HUES64 (cell line): Measurements from ENCODE around the gene PGLYRP4.

ENCODE experiments used
- H3K27ac ChIP-seq: 2 replicates; pipeline ENCODE4 v1.7.0; 2013; ENCODE audit warnings: low read depth, low read length, inconsistent platforms
- H3K27me3 ChIP-seq: 2 replicates; pipeline ENCODE4 v1.6.1; 2013; ENCODE audit warnings: mild to moderate bottlenecking, low read length; ENCODE audit not compliant: insufficient read depth
- H3K36me3 ChIP-seq: 2 replicates; pipeline ENCODE4 v1.6.1; 2013; ENCODE audit warnings: mild to moderate bottlenecking, low read length; ENCODE audit not compliant: insufficient read depth
- H3K4me1 ChIP-seq: 2 replicates; pipeline ENCODE4 v1.6.1; 2013; ENCODE audit warnings: mild to moderate bottlenecking, low read length, moderate library complexity; ENCODE audit not compliant: insufficient read depth
- H3K4me3 ChIP-seq: 2 replicates; pipeline ENCODE4 v1.5.1; 2013; ENCODE audit warnings: mild to moderate bottlenecking, low read length, moderate library complexity
- H3K9ac ChIP-seq: 2 replicates; pipeline ENCODE4 v1.6.1; 2013; ENCODE audit warnings: mild to moderate bottlenecking, low read depth, low read length
- H3K9me3 ChIP-seq: 2 replicates; pipeline ENCODE4 v1.6.1; 2013; ENCODE audit warnings: low read depth, low read length; ENCODE audit not compliant: insufficient read depth
- WGBS: fragments of 150-250, 120-280 bp; methylation state at CpG from one replicate; pipeline ENCODE4 v1.1.7; 2013; ENCODE audit warnings: missing lambda C conversion rate; 5-methylcytosine and 5-hydroxymethylcytosine counted together

PGLYRP4 gene

GRCh38 chr1:153362187-153362775 lies 13.6 kb upstream of the PGLYRP4 start:
- no peaks in the 10 kb centered on the region for H3K9me3 ChIP-seq
- 91% methylated on average over 3 of the region's 3 CpGs for WGBS
- H3K9ac ChIP-seq: no peak overlapping the region
- H3K36me3 ChIP-seq: no peaks in the 10 kb centered on the region
- no peak overlapping the region for H3K27ac ChIP-seq
- H3K27me3 ChIP-seq: no peaks in the 10 kb centered on the region
- no peaks in the 10 kb centered on the region for H3K4me1 ChIP-seq
- no peak overlapping the region for H3K4me3 ChIP-seq

GRCh38 chr1:153361480-153362109 lies 13.0 kb upstream of the PGLYRP4 start:
- Histone ChIP-seq H3K9me3 (no peaks in the 10 kb centered on the region), H3K27me3 (no peaks in the 10 kb centered on the region), H3K4me1 (no peaks in the 10 kb centered on the region), H3K9ac (no peak overlapping the region), H3K27ac (no peak overlapping the region), H3K36me3 (no peaks in the 10 kb centered on the region), H3K4me3 (no peak overlapping the region)
- WGBS: 87% methylated on average over 4 of the region's 4 CpGs

GRCh38 chr1:153360592-153361479 lies 12.2 kb upstream of the PGLYRP4 start:
- H3K36me3 ChIP-seq: no peaks in the 10 kb centered on the region
- H3K27me3 ChIP-seq: no peaks in the 10 kb centered on the region
- H3K9me3 ChIP-seq: no peaks in the 10 kb centered on the region
- H3K4me1 ChIP-seq: no peaks in the 10 kb centered on the region
- 92% methylated on average over 11 of the region's 11 CpGs for WGBS
- H3K27ac ChIP-seq: no peak overlapping the region
- H3K9ac ChIP-seq: no peak overlapping the region
- H3K4me3 ChIP-seq: no peak overlapping the region

- Histone ChIP-seq H3K4me3 (no peak overlapping the region), H3K9ac (no peak overlapping the region), H3K27ac (no peak overlapping the region), H3K27me3 (no peaks in the 10 kb centered on the region), H3K9me3 (no peaks in the 10 kb centered on the region), H3K36me3 (no peaks in the 10 kb centered on the region), H3K4me1 (no peaks in the 10 kb centered on the region)
- WGBS: 100% methylated on average over 2 of the region's 2 CpGs
Observed at GRCh38 chr1:153360190-153360589, 11.5 kb upstream of the PGLYRP4 start.

- WGBS: 91% methylated on average over 4 of the region's 6 CpGs
- Histone ChIP-seq H3K27me3 (no peaks in the 10 kb centered on the region), H3K27ac (no peak overlapping the region), H3K9me3 (no peaks in the 10 kb centered on the region), H3K4me3 (no peak overlapping the region), H3K36me3 (no peaks in the 10 kb centered on the region), H3K9ac (no peak overlapping the region), H3K4me1 (no peaks in the 10 kb centered on the region)
Observed at GRCh38 chr1:153359241-153359640, 10.6 kb upstream of the PGLYRP4 start.

GRCh38 chr1:153358691-153358975 lies 10.0 kb upstream of the PGLYRP4 start:
- H3K27ac ChIP-seq: no peak overlapping the region
- no peak overlapping the region for H3K9ac ChIP-seq
- H3K36me3 ChIP-seq: no peaks in the 10 kb centered on the region
- 92% methylated on average over 3 of the region's 3 CpGs for WGBS
- H3K4me3 ChIP-seq: no peak overlapping the region
- no peaks in the 10 kb centered on the region for H3K9me3 ChIP-seq
- H3K27me3 ChIP-seq: no peaks in the 10 kb centered on the region
- H3K4me1 ChIP-seq: no peaks in the 10 kb centered on the region

GRCh38 chr1:153357853-153358690 lies 9.4 kb upstream of the PGLYRP4 start, which contains the start of gene S100A9:
Gene S100A9 (plus strand): TSS chr1:153357854. CDS start chr1:153358284, 430 bp downstream.
- WGBS: 92% methylated on average over 11 of the region's 11 CpGs
- no peak within 1 kb of the TSS for H3K9ac ChIP-seq
- no peaks in the 10 kb centered on the region for H3K9me3 ChIP-seq
- no peaks in the 10 kb centered on the region for H3K27me3 ChIP-seq
- H3K4me1 ChIP-seq: no peaks in the 10 kb centered on the region
- no peak within 1 kb of the TSS for H3K27ac ChIP-seq
- no peaks in the 10 kb centered on the region for H3K36me3 ChIP-seq
- no peak within 1 kb of the TSS for H3K4me3 ChIP-seq

- no peak overlapping the region for H3K27ac ChIP-seq
- 87% methylated on average over 10 of the region's 10 CpGs for whole genome bisulfite sequencing
- no peaks in the 10 kb centered on the region for H3K36me3 ChIP-seq
- no peaks in the 10 kb centered on the region for H3K27me3 ChIP-seq
- no peaks in the 10 kb centered on the region for H3K4me1 ChIP-seq
- H3K4me3 ChIP-seq: no peak overlapping the region
- no peaks in the 10 kb centered on the region for H3K9me3 ChIP-seq
- no peak overlapping the region for H3K9ac ChIP-seq
Observed at GRCh38 chr1:153357076-153357852, 8.6 kb upstream of the PGLYRP4 start.

GRCh38 chr1:153356392-153357075 lies 7.9 kb upstream of the PGLYRP4 start:
- Histone ChIP-seq H3K9ac (no peak overlapping the region), H3K4me3 (no peak overlapping the region), H3K36me3 (no peaks in the 10 kb centered on the region), H3K4me1 (no peaks in the 10 kb centered on the region), H3K27me3 (no peaks in the 10 kb centered on the region), H3K9me3 (no peaks in the 10 kb centered on the region), H3K27ac (no peak overlapping the region)
- 88% methylated on average over 8 of the region's 8 CpGs for WGBS

GRCh38 chr1:153355445-153356071 lies 6.9 kb upstream of the PGLYRP4 start:
- no peaks in the 10 kb centered on the region for H3K4me1 ChIP-seq
- no peak overlapping the region for H3K4me3 ChIP-seq
- WGBS: 56% methylated on average over 10 of the region's 10 CpGs
- H3K36me3 ChIP-seq: no peaks in the 10 kb centered on the region
- no peaks in the 10 kb centered on the region; the same call in 1 of the 2 replicates for H3K27me3 ChIP-seq
- no peak overlapping the region for H3K9ac ChIP-seq
- H3K27ac ChIP-seq: no peak overlapping the region
- no peaks in the 10 kb centered on the region for H3K9me3 ChIP-seq
